GM23338 (cell line): ENCODE data around the gene PDSS2.

Experiments used
- CREB1 ChIP-seq: fragments of 250-450 bp; sonication (Bioruptor Pico); IDR thresholded peaks from 2 replicates; pipeline ENCODE4 v1.5.0; 2020; ENCODE audit warnings: low read depth, mild to moderate bottlenecking, moderate library complexity
- CTCF ChIP-seq, 2 experiments: fragments of 200-600 bp in 1 of 2; sonication (generic) in 1 of 2; conservative IDR thresholded peaks; 2 replicates each; pipeline versions ENCODE4 v1.5.1 to v1.6.1; 2016 to 2017; ENCODE audit warnings: antibody characterized with exemption in 2 of 2, low read depth in 2 of 2, mild to moderate bottlenecking in 2 of 2, moderate library complexity in 1 of 2
- ETS1 ChIP-seq: IDR thresholded peaks from 2 replicates; pipeline ENCODE4 v1.6.1; 2016; ENCODE audit warnings: antibody characterized with exemption
- EZH2 ChIP-seq: fragments of 200-600 bp; sonication (generic); IDR thresholded peaks from one replicate; pipeline ENCODE4 v1.8.0; 2017; ENCODE audit warnings: antibody characterized with exemption, mild to moderate bottlenecking, low read depth; ENCODE audit not compliant: unreplicated experiment
- EZH2phosphoT487 ChIP-seq: fragments of 200-600 bp; sonication (generic); IDR thresholded peaks from one replicate; pipeline ENCODE4 v1.8.1; 2018; ENCODE audit warnings: antibody characterized with exemption; ENCODE audit not compliant: unreplicated experiment
- JUNB ChIP-seq: IDR thresholded peaks from one replicate; pipeline ENCODE4 v1.6.1; 2016; ENCODE audit warnings: antibody characterized with exemption; ENCODE audit not compliant: unreplicated experiment
- NANOG ChIP-seq: IDR thresholded peaks from 2 replicates; pipeline ENCODE4 v1.6.1; 2016; ENCODE audit warnings: antibody characterized with exemption, borderline replicate concordance
- POLR2AphosphoS5 ChIP-seq: IDR thresholded peaks from 2 replicates; pipeline ENCODE4 v1.6.1; 2016; ENCODE audit warnings: antibody characterized with exemption, low read depth
- REST ChIP-seq: IDR thresholded peaks from one replicate; pipeline ENCODE4 v1.6.1; 2018; ENCODE audit warnings: antibody characterized with exemption; ENCODE audit not compliant: unreplicated experiment
- STAT1 ChIP-seq: IDR thresholded peaks from one replicate; pipeline ENCODE4 v1.6.1; 2016; ENCODE audit warnings: antibody characterized with exemption; ENCODE audit not compliant: unreplicated experiment
- ZNF114 ChIP-seq: fragments of 250-450 bp; sonication (Bioruptor Pico); IDR thresholded peaks from 2 replicates; pipeline ENCODE4 v1.5.0; 2020; ENCODE audit warnings: mild to moderate bottlenecking, moderate library complexity
- ZNF331 ChIP-seq: fragments of 250-450 bp; sonication (Bioruptor Pico); IDR thresholded peaks from 2 replicates; pipeline ENCODE4 v1.5.0; 2020; ENCODE audit warnings: low read depth, mild to moderate bottlenecking, moderate library complexity
- ZNF462 ChIP-seq: fragments of 250-450 bp; sonication (Bioruptor Pico); IDR thresholded peaks from 2 replicates; pipeline ENCODE4 v1.5.0; 2020; ENCODE audit warnings: mild to moderate bottlenecking, moderate library complexity

GRCh38 chr6:107154131-107154800, 305.1 kb downstream of the PDSS2 start:
- TF ChIP-seq EZH2 (no peak), EZH2phosphoT487 (no peak), CTCF (conservative IDR thresholded peaks at IDR 0.05; ENCODE audit: low read depth in 2 of 2) (no peak), REST (no peak), POLR2AphosphoS5 (no peak), CREB1 (CRISPR knock-in tag) (no peak), STAT1 (no peak), NANOG (no peak), ZNF114 (CRISPR knock-in tag) (no peak), ZNF462 (CRISPR knock-in tag) (no peak), ETS1 (no peak), JUNB (no peak), ZNF331 (CRISPR knock-in tag) (no peak)
